ENCODE measurements around the gene FCHSD2.

The FCHSD2 gene

GRCh38 chr11:73142128-73142377 lies at the start of gene FCHSD2:
Gene FCHSD2 (minus strand): TSS chr11:73142318. CDS start chr11:73141877, 441 bp downstream.
- in situ Hi-C loops (cut with HindIII; ENCODE audit: low sequenced_read_pairs) = no loop called here

- in situ Hi-C loops (cut with HindIII; ENCODE audit: low sequenced_read_pairs) = loop anchor here (5.0 to 25.0 kb wide), 2 partner anchors 76 to 529 kb away; partner anchors contain the start of gene PDE2A
Measured at GRCh38 chr11:73191151-73191550, 49.0 kb upstream of the FCHSD2 start.

GRCh38 chr11:73190557-73190885 lies 48.4 kb upstream of the FCHSD2 start:
- in situ Hi-C loops (cut with HindIII; ENCODE audit: low sequenced_read_pairs) = loop anchor here (5.0 to 25.0 kb wide), 2 partner anchors 77 to 528 kb away; partner anchors contain the start of gene PDE2A

GRCh38 chr11:73189723-73190556 lies 47.8 kb upstream of the FCHSD2 start:
- in situ Hi-C loops (cut with HindIII; ENCODE audit: low sequenced_read_pairs) = loop anchor here (5.0 to 25.0 kb wide), 2 partner anchors 77 to 528 kb away; partner anchors contain the start of gene PDE2A

GRCh38 chr11:73189315-73189714 lies 47.2 kb upstream of the FCHSD2 start:
- in situ Hi-C loops (cut with HindIII; ENCODE audit: low sequenced_read_pairs) = loop anchor here (25.0 kb wide), 1 partner anchor 527 kb away; the partner anchor contains the start of gene PDE2A

- in situ Hi-C loops (cut with HindIII; ENCODE audit: low sequenced_read_pairs) = loop anchor here (25.0 kb wide), 1 partner anchor 526 kb away; the partner anchor contains the start of gene PDE2A
Measured at GRCh38 chr11:73188301-73188700, 46.2 kb upstream of the FCHSD2 start.

GRCh38 chr11:73187854-73188253 lies 45.7 kb upstream of the FCHSD2 start:
- in situ Hi-C loops (cut with HindIII; ENCODE audit: low sequenced_read_pairs) = loop anchor here (25.0 kb wide), 1 partner anchor 526 kb away; the partner anchor contains the start of gene PDE2A

- in situ Hi-C loops (cut with HindIII; ENCODE audit: low sequenced_read_pairs) = loop anchor here (25.0 kb wide), 1 partner anchor 525 kb away; the partner anchor contains the start of gene PDE2A
Measured at GRCh38 chr11:73186886-73187285, 44.8 kb upstream of the FCHSD2 start.

- in situ Hi-C loops (cut with HindIII; ENCODE audit: low sequenced_read_pairs) = loop anchor here (25.0 kb wide), 1 partner anchor 524 kb away; the partner anchor contains the start of gene PDE2A
Measured at GRCh38 chr11:73186294-73186850, 44.3 kb upstream of the FCHSD2 start.

GRCh38 chr11:73185680-73186293 lies 43.7 kb upstream of the FCHSD2 start:
- in situ Hi-C loops (cut with HindIII; ENCODE audit: low sequenced_read_pairs) = loop anchor here (25.0 kb wide), 1 partner anchor 523 kb away; the partner anchor contains the start of gene PDE2A

- in situ Hi-C loops (cut with HindIII; ENCODE audit: low sequenced_read_pairs) = loop anchor here (25.0 kb wide), 1 partner anchor 523 kb away; the partner anchor contains the start of gene PDE2A
Measured at GRCh38 chr11:73184953-73185671, 43.0 kb upstream of the FCHSD2 start.

GRCh38 chr11:73182824-73183321 lies 40.8 kb upstream of the FCHSD2 start:
- in situ Hi-C loops (cut with HindIII; ENCODE audit: low sequenced_read_pairs) = loop anchor here (25.0 kb wide), 1 partner anchor 521 kb away; the partner anchor contains the start of gene PDE2A

- in situ Hi-C loops (cut with HindIII; ENCODE audit: low sequenced_read_pairs) = loop anchor here (5.0 to 25.0 kb wide), 3 partner anchors 44 to 516 kb away; partner anchors contain the start of gene PDE2A
Measured at GRCh38 chr11:73178681-73179080, 36.6 kb upstream of the FCHSD2 start.

- in situ Hi-C loops (cut with HindIII; ENCODE audit: low sequenced_read_pairs) = loop anchor here (5.0 to 25.0 kb wide), 3 partner anchors 44 to 516 kb away; partner anchors contain the start of gene PDE2A
Measured at GRCh38 chr11:73177778-73178539, 35.8 kb upstream of the FCHSD2 start.

GRCh38 chr11:73177380-73177777 lies 35.3 kb upstream of the FCHSD2 start:
- in situ Hi-C loops (cut with HindIII; ENCODE audit: low sequenced_read_pairs) = loop anchor here (5.0 to 25.0 kb wide), 3 partner anchors 45 to 515 kb away; partner anchors contain the start of gene PDE2A

GRCh38 chr11:73176874-73177155 lies 34.7 kb upstream of the FCHSD2 start:
- in situ Hi-C loops (cut with HindIII; ENCODE audit: low sequenced_read_pairs) = loop anchor here (5.0 to 25.0 kb wide), 3 partner anchors 45 to 515 kb away; partner anchors contain the start of gene PDE2A

GRCh38 chr11:73176145-73176873 lies 34.2 kb upstream of the FCHSD2 start:
- in situ Hi-C loops (cut with HindIII; ENCODE audit: low sequenced_read_pairs) = loop anchor here (5.0 to 25.0 kb wide), 3 partner anchors 46 to 514 kb away; partner anchors contain the start of gene PDE2A

GRCh38 chr11:73175551-73176144 lies 33.5 kb upstream of the FCHSD2 start:
- in situ Hi-C loops (cut with HindIII; ENCODE audit: low sequenced_read_pairs) = loop anchor here (5.0 to 25.0 kb wide), 3 partner anchors 47 to 513 kb away; partner anchors contain the start of gene PDE2A

GRCh38 chr11:73174495-73174791 lies 32.3 kb upstream of the FCHSD2 start:
- in situ Hi-C loops (cut with HindIII; ENCODE audit: low sequenced_read_pairs) = no loop called here

Data from endothelial cell of hepatic sinusoid (primary cell).